Right hindlimb (tissue), 1 donor: ENCODE measurements around the gene CUX1.
"Not testable (repeated sequence)": the region's sequence is repeated elsewhere in the genome, so short reads cannot be mapped to it uniquely, and the experiment has no call there.

Experiments used
- DNase-seq: peaks from one replicate; pipeline ENCODE4 v3.0.0-alpha.2; 2018

The CUX1 gene

DNA sequence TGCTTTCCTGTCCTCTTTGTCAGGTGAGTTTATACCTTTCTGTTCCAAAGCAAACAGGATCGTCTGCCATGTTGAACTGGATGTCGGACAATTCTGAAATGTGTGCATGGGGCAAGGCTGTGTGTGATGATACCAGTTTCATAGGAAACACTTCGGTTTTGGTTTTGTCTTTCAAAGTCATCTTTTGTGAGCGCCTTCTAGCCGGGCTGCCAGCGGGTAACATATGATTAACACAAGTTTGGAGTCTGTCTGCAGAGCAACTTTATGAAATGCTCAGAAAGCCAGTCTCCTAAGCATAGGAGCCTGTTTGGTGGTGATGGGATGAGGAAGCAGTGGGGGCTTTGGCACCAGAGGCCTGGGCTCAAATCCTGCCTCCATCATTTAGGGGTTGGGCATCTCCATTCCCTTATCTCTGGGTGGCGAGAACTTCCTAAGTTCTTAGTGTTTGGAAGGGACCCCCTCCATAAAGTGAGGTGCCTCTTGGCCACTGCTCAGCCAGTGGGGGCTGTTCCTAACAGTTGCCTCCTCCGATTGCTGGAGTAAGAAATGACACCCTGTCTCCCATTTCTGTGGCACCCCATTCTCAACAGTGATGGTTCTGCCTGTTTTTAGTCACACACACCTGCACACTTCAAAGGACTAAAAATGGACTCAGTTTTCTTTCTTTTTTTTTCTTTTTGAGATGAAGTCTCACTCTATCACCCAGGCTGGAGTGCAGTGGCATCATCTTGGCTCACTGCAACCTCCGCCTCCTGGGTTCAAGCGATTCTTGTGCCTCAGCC, 36.8 kb downstream of the CUX1 start:
- no peak for DNase-seq

DNA sequence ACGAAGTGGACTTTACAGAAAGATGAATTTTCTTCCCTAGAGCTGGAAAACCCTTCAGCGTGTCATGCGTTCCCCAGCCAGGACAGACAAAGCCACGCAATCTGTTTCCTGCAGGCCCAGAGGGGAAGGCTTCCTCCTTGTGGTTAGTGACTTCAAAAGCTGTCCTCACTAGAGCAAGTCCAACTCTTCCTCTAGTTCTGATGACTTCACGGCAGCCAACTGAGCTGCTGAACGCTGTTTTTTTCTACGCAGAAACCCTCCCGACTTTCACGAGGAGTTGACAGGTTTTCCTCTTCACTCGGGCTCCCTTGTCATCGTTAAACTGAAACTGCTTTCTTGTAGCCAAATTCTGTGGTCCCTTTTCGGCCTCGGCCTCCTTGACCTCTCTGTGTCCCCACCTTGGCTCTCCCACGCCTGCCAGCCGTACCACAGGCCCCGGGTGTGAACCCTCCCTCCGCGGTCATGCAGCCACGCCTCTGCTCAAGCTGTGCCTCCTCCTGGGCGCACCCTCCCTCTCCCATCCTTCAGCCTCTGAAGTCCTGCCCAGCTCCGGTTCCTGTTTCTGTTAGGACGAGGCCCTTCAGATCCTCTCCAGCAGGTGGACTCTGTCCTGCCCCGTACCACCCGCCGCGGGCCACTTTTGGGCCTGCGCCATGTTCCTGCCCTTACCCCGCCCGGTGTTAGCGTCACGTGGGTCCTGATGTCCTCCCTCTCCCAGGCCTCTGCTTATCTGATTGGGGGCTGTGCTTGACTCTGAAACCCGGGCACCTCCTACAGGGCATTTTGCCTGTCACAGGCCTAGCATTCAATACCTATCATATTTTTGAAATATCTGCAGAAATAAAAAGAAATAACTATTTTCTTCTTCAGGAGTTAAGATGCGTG, 39.3 kb downstream of the CUX1 start:
- peak; percentile 76 for DNase-seq

DNA sequence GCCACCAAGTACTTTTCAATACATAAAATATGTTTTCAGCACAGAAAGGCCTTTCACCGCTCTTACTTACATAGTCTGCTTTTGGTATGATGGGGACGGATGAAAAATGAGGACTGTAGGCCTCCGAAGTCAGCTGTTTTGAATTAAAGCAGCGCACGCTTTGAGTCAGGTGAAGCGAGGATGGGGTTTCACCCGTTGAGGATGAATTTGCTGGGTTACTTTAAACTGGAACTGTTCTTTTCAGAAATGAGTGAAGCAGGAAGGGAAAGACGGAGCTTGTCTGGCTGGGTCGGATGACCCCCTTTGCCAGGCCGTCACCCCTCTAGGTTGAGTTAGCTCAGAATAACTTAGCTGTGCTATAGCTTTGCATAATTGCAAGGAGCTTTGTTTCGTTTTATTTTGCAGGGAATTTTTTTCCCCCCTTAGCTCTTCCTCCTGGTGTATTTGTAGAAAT, 40.0 kb downstream of the CUX1 start:
- no peak for DNase-seq

DNA sequence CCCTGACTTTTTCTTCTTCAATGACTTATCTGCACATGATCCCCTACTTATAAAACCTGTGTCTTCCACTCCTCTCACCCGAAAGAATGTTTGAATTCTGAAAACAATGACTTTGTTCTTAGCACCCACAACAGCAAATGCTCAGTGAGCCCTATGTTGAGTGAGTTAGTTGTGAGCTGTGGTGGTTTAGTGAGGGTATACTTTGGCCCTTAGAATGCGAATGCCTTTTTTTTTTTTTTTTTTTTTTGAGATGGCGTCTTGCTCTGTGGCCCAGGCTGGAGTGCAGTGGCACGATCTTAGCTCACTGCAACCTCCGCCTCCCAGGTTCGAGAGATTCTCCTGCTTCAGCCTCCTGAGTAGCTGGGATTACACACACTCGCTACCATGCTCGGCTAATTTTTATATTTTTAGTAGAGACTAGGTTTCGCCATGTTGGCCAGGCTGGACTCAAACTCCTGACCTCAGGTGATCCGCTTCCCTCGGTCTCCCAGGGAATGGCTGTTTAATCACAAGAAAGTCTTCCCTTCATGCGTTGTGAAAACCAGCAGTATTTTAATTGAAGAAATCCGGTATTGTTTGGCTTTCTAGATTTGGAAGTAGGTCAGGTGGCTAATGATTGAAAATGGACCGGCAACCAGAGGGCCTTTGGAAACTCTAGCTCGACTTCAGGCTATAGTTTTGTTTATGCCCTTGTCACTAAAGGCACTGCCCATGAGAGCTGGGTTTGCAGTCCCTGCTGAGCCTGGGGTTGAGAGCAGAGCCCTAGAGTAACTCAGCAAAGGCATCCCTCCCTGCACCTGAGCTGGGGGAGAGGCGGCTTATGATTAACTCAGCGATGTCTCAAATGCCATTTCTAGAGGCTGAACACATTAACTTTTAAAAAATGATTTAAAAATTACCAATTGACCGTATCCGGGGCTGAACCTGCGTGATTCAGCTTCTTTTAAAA, 41.3 kb downstream of the CUX1 start:
- DNase-seq, result no peak

DNA sequence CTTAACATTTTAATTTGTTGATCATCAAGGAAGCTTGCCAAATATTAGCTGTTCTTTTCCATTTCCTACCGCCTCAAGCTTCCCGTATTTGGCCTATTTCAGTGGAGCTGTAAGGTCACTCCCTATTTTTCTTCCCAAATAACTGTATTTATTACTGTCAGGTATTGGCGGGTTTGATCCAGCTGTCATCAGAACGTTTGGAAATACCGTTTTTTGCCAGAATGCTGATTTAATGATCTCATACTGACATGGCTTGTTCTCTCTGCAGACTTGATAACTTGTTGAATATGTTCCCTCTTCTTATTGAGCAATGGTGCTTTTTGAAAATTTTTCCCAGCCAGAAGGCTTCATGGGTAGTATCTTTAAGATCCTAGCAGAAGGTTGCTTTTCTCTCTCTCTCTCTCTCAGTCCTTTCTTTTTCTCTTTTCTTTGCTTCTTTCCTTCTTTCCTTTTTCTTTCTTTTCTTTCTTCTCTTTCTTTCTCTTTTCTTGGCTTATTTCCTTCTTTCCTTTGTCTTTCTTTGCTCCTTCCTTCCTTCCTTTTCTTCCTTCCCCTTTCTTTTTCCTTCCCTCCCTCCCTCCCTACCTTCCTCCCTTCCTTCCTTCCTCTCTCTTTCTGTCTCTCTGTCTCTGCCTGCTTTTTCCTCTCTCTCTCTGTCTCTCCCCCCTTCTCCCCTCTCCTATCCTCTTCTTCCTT, 42.1 kb downstream of the CUX1 start:
- no peak for DNase-seq

DNA sequence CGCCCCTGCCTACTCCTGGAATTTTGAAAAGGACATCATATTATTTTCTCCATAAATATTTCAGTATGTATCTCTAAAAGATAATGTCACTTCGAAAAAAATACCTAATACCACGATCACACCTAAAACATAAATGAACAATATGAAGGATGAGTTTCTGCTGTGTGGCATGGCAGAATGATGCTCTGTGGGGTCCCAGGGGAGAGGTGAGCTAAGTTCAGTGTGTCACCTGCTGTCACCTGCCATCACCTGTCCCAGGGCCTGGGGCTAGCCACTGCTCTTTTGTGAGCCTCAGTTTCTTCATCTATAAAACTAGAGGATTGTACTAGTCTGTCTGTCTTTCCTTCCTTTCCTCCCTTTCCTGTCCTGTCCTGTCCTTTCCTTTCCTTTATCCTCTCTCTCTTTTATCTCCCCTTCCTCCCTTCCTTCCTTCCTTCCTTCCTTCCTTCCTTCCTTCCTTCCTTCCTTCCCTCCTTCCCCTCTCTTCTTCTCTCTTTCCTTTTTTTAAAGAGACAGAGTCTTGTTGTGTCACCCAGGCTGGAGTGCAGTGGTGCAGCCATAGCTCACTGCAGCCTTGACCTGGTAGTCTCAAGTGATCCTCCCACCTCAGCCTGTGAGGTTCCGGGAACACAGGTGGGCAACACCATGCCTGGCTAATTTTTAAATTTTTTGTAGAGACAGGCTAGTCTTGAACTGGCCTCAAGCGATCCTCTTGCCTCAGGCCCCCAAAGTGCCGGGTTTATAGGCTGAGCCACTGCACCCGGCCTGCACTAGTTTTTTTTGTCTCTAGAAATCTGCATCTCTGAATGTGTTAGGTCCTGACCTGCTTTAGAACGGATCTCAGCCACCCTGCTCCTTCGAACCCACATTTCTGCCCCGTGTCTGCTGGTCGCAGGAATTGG, 43.1 kb downstream of the CUX1 start:
- DNase-seq, result no peak

DNA sequence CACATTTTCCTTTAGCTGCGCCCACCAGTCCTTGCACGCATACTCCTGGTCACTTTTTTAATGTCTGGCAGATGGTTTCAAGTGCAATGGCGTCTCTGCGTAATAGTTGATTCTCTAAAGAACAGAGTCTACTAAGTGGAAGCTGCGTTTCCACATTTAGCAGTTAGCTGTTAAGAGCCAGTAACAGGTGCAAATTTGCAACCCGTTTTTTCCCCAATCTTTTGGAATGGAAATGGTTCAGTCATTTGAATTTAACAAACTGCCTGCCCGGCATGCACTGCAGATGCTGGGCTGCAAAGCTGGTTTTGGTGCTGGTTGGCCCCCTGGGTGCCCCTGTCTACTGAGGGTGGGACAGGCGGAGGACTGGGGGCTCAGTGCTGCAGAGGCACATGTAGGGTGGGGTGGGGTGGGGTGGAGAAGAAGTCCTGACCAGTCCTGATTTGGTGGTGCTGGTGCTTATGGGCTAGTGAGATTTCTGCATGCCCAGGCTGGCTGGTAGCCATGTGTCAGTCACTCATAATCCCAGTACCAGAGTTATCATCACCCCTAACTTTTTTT, 43.9 kb downstream of the CUX1 start:
- DNase-seq, result no peak

DNA sequence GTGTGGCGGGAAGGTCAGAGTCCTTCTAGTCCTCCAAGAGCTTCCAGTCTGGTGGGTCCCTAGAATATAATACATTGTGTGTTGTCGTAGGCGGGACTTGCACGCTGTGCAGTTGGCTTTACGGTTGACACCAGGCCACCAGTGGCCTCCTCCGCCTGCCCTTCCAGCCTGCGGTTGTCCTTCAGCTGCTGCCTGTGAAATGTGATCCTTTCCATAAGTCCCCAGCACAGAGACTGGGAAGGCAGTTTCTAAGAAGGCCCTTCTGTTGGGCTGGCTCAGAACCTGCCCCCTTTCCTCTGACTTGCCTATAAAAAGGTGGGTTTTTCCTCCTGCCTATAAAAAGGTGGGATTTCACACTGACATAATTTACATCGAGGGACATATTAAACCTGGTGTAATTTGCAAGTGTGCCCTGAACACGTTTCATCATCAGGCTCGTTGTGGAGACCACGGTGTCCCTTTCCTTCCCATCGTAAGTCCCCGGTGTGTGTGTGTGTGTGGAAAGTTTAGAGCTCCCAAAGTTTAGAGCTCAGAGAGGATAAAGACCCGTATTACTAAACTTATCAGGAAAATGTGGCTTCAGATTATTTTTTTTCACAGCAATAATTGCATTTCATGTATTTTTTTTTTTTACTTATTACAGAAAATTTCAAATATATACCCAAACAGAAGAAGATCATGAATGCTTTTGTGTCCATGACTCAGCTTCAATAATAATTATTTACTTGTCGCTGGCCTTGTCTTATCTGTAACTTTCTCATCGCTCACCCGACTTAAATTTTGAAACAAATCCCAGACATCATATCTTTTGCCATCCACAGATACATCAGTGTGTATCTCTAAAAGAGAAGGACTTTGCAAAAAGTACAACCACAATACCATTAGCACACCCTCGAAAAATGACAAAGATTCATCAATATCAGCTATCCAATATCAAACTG, 45.1 kb downstream of the CUX1 start:
- peak; percentile 67 for DNase-seq

DNA sequence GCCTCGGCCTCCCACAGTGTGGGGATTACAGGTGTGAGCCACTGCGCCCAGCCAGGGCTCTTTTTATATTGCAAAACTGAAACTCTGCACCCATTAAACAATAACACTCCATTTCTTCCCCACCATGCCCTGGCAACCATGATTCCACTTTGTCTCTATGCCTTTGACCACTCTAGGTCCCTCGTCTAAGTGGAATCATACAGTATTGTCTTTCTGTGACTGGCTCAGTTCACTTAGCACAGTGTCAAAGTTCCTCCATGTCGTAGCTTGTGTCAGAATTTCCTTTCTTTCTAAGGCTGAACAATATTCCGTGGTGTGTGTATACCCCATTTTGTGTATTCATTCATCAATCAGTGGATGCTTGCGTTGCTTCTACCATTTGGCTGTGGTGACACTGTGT, 46.2 kb downstream of the CUX1 start:
- DNase-seq, result no peak

DNA sequence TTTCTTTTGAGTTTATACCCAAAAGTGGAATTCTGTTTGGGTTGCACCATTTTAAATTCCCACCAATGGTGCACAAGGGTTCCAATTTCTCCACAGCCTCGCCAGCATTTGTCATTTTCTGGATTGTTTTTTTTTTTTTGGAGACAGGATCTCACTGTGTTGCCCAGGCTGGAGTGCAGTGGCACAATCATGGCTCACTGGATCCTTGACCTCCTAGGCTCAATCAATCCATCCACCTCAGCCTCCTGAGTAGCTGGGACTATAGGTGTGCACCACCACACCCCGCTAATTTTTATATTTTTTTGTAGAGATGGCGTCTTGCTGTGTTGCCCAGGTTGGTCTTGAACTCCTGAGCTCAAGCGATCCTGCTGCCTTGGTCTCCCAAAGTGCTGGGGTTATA, 46.6 kb downstream of the CUX1 start:
- DNase-seq, result no peak

DNA sequence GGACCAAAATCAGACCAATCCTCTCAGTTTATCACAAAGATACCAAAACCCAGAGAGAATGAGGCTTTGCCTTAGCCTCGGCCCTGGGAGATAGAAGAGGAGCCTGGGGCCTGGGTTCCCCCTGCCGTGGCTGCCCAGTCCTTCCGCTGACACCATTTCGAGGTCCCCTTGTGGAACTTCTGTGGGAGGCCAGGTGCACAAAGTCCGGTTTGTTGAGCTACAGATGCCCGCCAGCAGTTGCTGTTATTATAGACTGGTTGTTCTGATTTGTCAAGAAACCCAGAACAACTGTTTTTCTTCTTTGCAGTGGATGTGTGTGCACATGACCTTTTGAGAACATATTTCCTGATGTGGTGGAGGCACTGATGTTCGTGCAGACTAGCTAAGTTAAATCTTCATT, 47.6 kb downstream of the CUX1 start:
- DNase-seq, result no peak

DNA sequence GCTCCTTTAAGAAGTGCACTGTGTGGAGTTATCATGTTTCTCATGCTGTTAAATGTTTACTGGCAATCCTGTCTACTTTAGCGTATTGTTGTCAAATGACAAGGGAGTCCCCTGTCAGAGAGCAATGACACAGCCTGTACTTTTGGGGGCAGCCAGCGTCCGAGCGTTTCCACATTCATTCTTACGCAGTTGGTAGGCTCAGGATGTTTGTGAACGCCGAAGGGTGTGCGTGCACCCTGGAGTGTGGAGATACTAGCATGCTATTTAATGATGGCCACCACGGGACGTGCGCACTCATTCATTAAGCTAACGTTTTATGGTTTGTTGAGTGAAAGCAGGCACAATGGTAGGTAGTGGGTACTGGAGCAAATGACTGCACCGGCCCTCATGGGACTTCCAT, 48.0 kb downstream of the CUX1 start:
- no peak for DNase-seq

DNA sequence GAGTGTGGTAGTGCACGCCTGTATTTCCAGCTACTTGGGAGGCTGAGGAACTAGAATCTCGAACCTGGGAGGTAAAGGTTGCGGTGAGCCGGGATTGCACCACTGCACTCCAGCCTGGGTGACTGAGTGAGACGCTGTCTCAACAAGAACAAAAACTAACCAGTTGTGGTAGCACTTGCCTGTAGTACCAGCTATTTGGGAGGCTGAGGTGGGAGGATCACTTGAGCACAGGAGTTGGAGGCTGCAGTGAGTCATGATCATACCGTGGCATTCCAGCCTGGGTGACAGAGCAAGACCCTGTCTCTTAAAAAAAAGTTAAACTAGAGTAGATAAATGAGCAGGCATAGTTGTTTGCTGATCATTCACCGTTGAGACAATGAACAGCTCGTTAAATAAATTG, 48.9 kb downstream of the CUX1 start:
- no peak for DNase-seq

DNA sequence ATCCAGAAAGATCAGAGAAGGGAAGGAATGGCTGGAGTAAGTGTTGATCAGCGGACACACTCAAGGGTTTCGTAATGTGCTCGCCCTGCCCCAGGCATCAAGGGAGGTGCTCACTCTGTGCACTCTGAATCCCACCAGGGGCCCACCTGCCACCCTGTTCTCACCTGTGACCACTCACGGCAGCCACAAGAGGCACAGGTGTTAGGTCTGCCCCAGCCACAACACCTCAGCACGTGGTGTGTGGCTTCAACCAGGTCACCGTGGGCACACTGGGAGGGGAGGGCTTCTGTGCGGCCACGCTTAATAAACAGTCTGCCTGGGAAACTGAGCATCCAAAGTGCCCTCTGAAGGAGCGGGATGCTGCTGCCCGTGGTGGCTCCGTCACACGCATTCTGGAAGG, 49.8 kb downstream of the CUX1 start:
- no peak for DNase-seq

DNA sequence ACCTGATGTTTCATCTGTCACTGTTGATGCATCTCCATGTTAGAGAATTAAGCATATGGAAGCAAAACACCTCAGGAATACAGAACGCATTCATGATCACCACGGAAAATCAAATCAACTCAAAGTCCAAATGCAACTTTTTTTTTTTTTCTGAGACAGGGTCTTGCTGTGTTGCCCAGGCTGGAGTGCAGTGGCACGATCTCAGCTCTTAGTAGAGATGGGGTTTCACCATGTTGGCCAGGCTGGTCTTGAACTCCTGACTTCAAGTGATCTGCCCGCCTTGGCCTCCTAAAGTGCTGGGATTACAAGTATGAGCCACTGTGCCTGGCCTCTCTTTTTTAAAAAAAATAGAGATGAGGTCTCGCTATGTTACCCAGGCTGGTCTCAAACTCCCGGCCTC, 50.3 kb downstream of the CUX1 start:
- not testable (repeated sequence) for DNase-seq

DNA sequence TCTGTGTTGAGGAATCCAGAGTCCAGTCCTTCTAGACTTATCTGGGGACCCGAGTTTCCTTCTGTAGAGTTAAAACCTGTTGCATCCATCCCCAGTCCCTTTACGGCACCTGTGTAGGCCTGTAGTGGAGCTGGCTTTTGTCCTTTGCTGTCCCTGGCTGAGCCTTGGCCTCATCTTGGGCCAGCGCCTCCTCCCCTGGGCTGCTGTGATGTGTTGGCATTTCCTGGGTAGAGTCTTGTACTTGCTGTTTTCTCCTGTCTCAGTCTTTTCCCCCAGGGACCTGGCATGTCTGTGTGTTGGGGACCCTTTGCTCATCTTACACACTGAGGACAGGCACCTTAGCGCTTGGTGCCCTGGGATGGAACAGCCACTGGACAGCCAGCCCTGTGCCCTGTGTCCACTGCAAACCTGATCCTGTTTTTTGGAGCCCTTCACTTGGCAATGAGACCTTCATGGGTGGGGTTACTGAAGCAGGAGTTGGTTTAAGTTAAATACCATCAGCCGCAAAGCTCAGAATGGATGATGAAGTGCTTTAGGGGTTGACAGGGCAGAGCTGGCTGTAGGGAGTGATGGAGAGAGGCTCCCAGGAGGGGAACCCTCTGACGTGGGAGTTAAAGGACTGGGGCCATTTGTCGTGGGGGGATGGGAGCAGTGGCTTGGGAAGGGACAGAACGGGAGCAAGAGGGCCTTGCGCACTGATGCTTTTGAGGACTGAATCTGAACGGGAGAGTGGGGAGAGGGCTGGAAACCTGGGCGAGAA, 50.9 kb downstream of the CUX1 start:
- DNase-seq, result no peak

DNA sequence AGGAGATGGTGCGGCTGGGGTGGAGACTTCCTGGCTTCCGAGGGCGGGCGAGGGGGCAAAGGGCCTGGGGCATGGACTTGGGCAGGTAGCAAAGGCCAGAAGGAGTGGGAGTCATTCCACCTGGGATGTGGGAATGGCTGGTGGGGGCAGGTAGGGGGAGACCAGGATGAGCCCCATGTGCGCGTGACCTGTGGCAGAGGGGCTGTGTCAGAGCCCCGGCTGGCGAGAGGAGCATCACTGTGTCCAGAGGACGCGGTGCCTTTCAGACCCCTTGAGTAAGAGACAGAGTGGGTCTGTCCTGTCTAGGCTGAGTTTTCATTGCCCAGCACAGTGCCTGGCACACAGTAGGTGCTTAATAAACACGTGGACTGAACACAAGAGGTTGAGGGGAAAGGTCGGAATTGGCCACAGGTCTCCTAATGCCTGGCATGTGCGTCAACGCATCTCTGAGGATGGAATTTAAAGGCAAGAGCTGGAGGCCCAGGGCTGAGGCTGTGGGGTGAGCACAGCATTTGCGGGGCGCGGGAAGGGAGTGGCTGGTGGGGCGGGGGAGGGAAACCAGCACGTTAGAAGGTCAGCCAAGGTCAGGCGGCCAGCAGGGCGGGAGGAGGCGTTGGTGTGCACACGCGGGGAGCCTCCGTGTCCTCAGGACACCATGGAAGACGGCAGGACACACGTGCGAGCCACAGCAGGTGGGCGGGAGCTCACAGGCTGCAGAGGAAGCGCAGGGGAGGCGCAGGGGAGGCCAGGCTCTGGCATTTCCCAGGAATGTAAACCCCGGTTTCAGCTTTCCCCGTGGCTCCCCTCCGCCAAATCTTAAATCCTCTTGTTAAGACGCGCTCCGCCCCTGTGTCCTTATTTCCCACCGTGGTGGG, 51.8 kb downstream of the CUX1 start:
- no peak for DNase-seq

DNA sequence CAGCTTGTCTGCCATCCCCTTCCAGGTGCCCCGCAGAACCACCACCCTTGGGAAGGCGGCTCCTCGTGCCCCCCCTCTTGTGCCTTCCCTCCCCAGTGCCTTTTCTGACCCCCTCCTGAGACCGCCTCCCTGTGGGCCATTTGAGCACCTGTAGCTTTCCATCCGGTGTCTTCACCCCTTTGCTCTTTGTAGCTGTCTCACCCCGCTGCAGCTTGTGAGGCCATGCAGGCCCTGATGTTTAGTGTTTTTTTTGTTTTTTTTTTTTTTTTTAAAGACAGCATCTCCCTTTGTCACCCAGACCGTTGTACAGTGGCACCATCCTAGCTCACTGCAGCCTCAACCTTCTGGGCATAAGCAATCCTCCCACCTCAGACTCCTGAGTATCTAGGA, 52.5 kb downstream of the CUX1 start:
- no peak for DNase-seq
